Heart left ventricle (tissue), 16 donors: ENCODE measurements around the gene TTLL12. TPM values are rescaled to one million over a fixed set of nuclear protein-coding genes. Genes with fewer than 3 reads are reported as not detected.

ENCODE experiments used
- ATAC-seq, 4 donors: fragments of 200-7000 bp; cut with Tn5 transposase; one replicate each; pipeline ENCODE4 v1.9.1; 2020 to 2022; ENCODE audit warnings: moderate library complexity in 4 of 4, mild to moderate bottlenecking in 3 of 4, moderate number of reproducible peaks in 1 of 4
- DNase-seq, 5 donors: peaks; one replicate each; pipeline ENCODE4 v3.0.0-alpha.2; 2020
- H3K27ac ChIP-seq, 12 donors: fragments of 200-600 bp; sonication (generic) in 4 of 12; one replicate each; pipeline versions ENCODE4 v1.5.0 to v1.8.0; 2016 to 2022; ENCODE audit warnings: mild to moderate bottlenecking in 2 of 12
- H3K27me3 ChIP-seq, 9 donors: fragments of 200-600 bp; sonication (generic) in 2 of 9; one replicate each; pipeline versions ENCODE4 v1.5.1 to v1.8.0; 2016 to 2022; ENCODE audit warnings: mild to moderate bottlenecking in 3 of 9
- H3K36me3 ChIP-seq, 9 donors: fragments of 200-600 bp; sonication (generic) in 2 of 9; one replicate each; pipeline versions ENCODE4 v1.5.0 to v1.8.0; 2018 to 2022; ENCODE audit warnings: mild to moderate bottlenecking in 2 of 9
- H3K4me1 ChIP-seq, 12 donors: fragments of 200-600 bp; sonication (generic) in 4 of 12; one replicate each; pipeline versions ENCODE4 v1.5.0 to v1.8.0; 2016 to 2022; ENCODE audit warnings: mild to moderate bottlenecking in 3 of 12
- H3K4me3 ChIP-seq, 12 donors: fragments of 200-600 bp; sonication (generic) in 4 of 12; one replicate each; pipeline versions ENCODE4 v1.5.0 to v1.8.0; 2017 to 2022; ENCODE audit warnings: mild to moderate bottlenecking in 9 of 12, moderate library complexity in 4 of 12
- H3K9me3 ChIP-seq, 12 donors: fragments of 200-600 bp; sonication (generic) in 4 of 12; one replicate each; pipeline versions ENCODE4 v1.5.0 to v1.8.0; 2016 to 2022; ENCODE audit warnings: mild to moderate bottlenecking in 1 of 12
- CTCF ChIP-seq, 12 donors: fragments of 200-600 bp; sonication (generic) in 4 of 12; IDR thresholded peaks; one replicate each; pipeline versions ENCODE4 v1.5.0 to v1.8.0; 2018 to 2022; ENCODE audit warnings: antibody characterized with exemption in 12 of 12, mild to moderate bottlenecking in 5 of 12
- POLR2A ChIP-seq, 2 donors: fragments of 450-650 bp; IDR thresholded peaks; one replicate each; pipeline ENCODE4 v1.6.1; 2017; ENCODE audit warnings: antibody characterized with exemption in 2 of 2, mild to moderate bottlenecking in 2 of 2, moderate library complexity in 2 of 2
- whole genome bisulfite sequencing, 4 donors: extraction: QIAGEN DNeasy Blood & Tissue Kit in 2 of 4; methylation state at CpG; one replicate each; pipeline versions ENCODE4 v1.1.5 to v1.1.7; 2013 to 2018; 5-methylcytosine and 5-hydroxymethylcytosine counted together
- intact Hi-C, 10 donors: fragments of 100-400 bp; cut with DNase I; formaldehyde crosslinking; loops; one replicate each; pipeline versions ENCODE4 v1.11.1 to v1.14.2; 2022
- polyA plus RNA-seq, 2 donors: library from polyadenylated mRNA; stranded (reverse); fragments of 200-250 nt; gene quantifications; one replicate each; pipeline ENCODE4 v1.2.3, GENCODE V29; 2013
- total RNA-seq, 9 donors: library from RNA; depleted of rRNA in 2 of 9; stranded (reverse); fragments of >200 nt in 2 of 9; fragmentation: NEBNext Ultra II Directional in 3 of 9; extraction: Animal tissue kit (Norgen Biotek cat#: 25700) in 3 of 9; gene quantifications; one replicate each; pipeline versions ENCODE4 v1.1.0 to v1.2.4, GENCODE V29; 2016 to 2023
- donor health status: ischemic (EF 13 %, LVEDD 7.1; RV severe dilation, severe dysfunction).
- donor health status: healthy with polysubstance abuse.
- donor health status: DM: no; HTN: yes; CAD: no.
- donor health status: DM: no; HTN: no; CAD: no.
- donor health status: ischemic (EF 25% LVEDD 6.9; RV normal size, moderate dysfunction).
- donor health status: ischemic (EF 25% LVEDD 5.7; RV mildly dilated, moderate dysfunction).
- donor health status: healthy.
- donor health status: DM: yes; HTN: yes; CAD: no.
- donor health status: ischemic (EF 35%, LVEDD 5.7; RV mildly dilated, moderate dysfunction).
- donor health status: nonischemic (EF 11% LVEDD 7.7; RV severe dilation, severe dysfunction).
- donor health status: DM: yes; HTN: yes; CAD: no.
- donor health status: PGD.
- donor health status: ischemic (EF 29% LVEDD 5.4; RV normal size, mild dysfunction).
- donor health status: nonischemic (EF 23%, LVEDD 6.1; RV moderate dilation, normal function).

The TTLL12 gene
- total and polyA plus RNA-seq, 11 donors: 8.0 to 29.0 (median 11.9) TPM

- WGBS, 4 donors: 94 to 97% (median 95%) methylated on average over 13 to 24 of the region's 24 CpGs
- TF ChIP-seq CTCF (IDR thresholded peaks at IDR 0.05) (no peak), POLR2A (IDR thresholded peaks at IDR 0.05) (no peak)
- peaks cover 0 to 40% (median 23%) of the 10 kb centered on the region in 12 donors for H3K4me1 ChIP-seq
- H3K27ac ChIP-seq: no peak overlapping the region
- no peak for DNase-seq
- H3K4me3 ChIP-seq: no peak overlapping the region
- no peak for ATAC-seq
- no peaks in the 10 kb centered on the region for H3K9me3 ChIP-seq
- no peaks in the 10 kb centered on the region for H3K27me3 ChIP-seq
- intact Hi-C loops: no loop called here
- H3K36me3 ChIP-seq: peaks cover 0 to 53% (median 15%) of the 10 kb centered on the region in 9 donors
Measured at GRCh38 chr22:43162412-43163150, 24.4 kb downstream of the TTLL12 start.

GRCh38 chr22:43160497-43161126 lies 26.3 kb downstream of the TTLL12 start:
- no peak for DNase-seq
- Histone ChIP-seq H3K36me3 (peaks cover 0 to 45% (median 15%) of the 10 kb centered on the region in 9 donors), H3K27me3 (no peaks in the 10 kb centered on the region), H3K4me3 (no peak overlapping the region), H3K4me1 (peaks cover 0 to 46% (median 23%) of the 10 kb centered on the region in 12 donors), H3K27ac (no peak overlapping the region), H3K9me3 (no peaks in the 10 kb centered on the region)
- ATAC-seq: no peak
- intact Hi-C loops: no loop called here
- TF ChIP-seq CTCF (IDR thresholded peaks at IDR 0.05) (no peak), POLR2A (IDR thresholded peaks at IDR 0.05) (no peak)
- 82 to 95% (median 88%) methylated on average over 6 to 8 of the region's 8 CpGs for WGBS, 4 donors

GRCh38 chr22:43159484-43160178 lies 27.3 kb downstream of the TTLL12 start:
- no peak overlapping the region for H3K27ac ChIP-seq
- TF ChIP-seq POLR2A (IDR thresholded peaks at IDR 0.05) (no peak), CTCF (IDR thresholded peaks at IDR 0.05) (peak in 5 of 12 donors; percentile 5 to 27 (median 23))
- intact Hi-C loops: no loop called here
- peaks cover 0 to 46% (median 19%) of the 10 kb centered on the region in 12 donors for H3K4me1 ChIP-seq
- no peak overlapping the region for H3K4me3 ChIP-seq
- ATAC-seq (peak in 1 of 4 donors; percentile 3), DNase-seq (no peak)
- H3K36me3 ChIP-seq: peaks cover 0 to 52% (median 15%) of the 10 kb centered on the region in 9 donors
- WGBS, 4 donors: 62 to 67% (median 64%) methylated on average over 11 to 18 of the region's 18 CpGs
- no peaks in the 10 kb centered on the region for H3K9me3 ChIP-seq
- H3K27me3 ChIP-seq: no peaks in the 10 kb centered on the region
